Panc1 (cell line): ENCODE results near the gene LRRC43.

Experiments
- CTCF ChIP-seq: fragments of 450-650 bp; IDR thresholded peaks from 2 replicates; pipeline ENCODE4 v1.5.1; 2017; ENCODE audit warnings: mild to moderate bottlenecking
- POLR2AphosphoS5 ChIP-seq: IDR thresholded peaks from 2 replicates; pipeline ENCODE4 v1.6.1; 2012; ENCODE audit warnings: mild to moderate bottlenecking, low read depth, low read length, moderate library complexity
- SIN3A ChIP-seq: IDR thresholded peaks from 2 replicates; pipeline ENCODE4 v1.6.1; 2012; ENCODE audit warnings: low read depth, mild to moderate bottlenecking, low read length, moderate library complexity, borderline replicate concordance; ENCODE audit not compliant: insufficient read depth
- TCF7L2 ChIP-seq: IDR thresholded peaks from 2 replicates; pipeline ENCODE4 v1.6.1; 2011; ENCODE audit warnings: mild to moderate bottlenecking, low read depth, low read length, inconsistent platforms

- TF ChIP-seq TCF7L2 (no peak), CTCF (no peak), SIN3A (no peak), POLR2AphosphoS5 (no peak)
These were observed 18.5 kb downstream of the LRRC43 start for GRCh38 chr12:122201381-122201780.
